HepG2 (cell line): ENCODE measurements around the gene ADAMTSL3. TPM values are rescaled to one million over a fixed set of nuclear protein-coding genes. Genes with fewer than 3 reads are reported as not detected.

Experiments used
- ATAC-seq: fragments of 200-7000 bp; cut with Tn5 transposase; 3 replicates; pipeline ENCODE4 v1.9.1; 2020; ENCODE audit warnings: mild to moderate bottlenecking, moderate library complexity
- BruUV-seq: library from RNA; stranded (reverse); fragments of 400-500 nt; replicated peaks from 2 replicates; lab custom pipeline; 2021; lab: Mats Ljungman, UMichigan
- CTCF ChIA-PET: fragments of 300-600 bp; formaldehyde crosslinking; extraction: SDS; loops from one replicate; lab custom pipeline; 2021; ENCODE audit warnings: low total read pairs, inconsistent platforms, low intra/inter-chr PET ratio; lab: Yijun Ruan, JAX
- POLR2A ChIA-PET: fragments of 350-600 bp; sonication (Branson Sonifier 250); formaldehyde crosslinking; loops from one replicate; lab custom pipeline; 2020; ENCODE audit warnings: antibody characterized with exemption, inconsistent platforms; lab: Yijun Ruan, JAX
- DNase-seq: peaks from one replicate; pipeline ENCODE4 v3.0.0-alpha.2; 2015; ENCODE audit warnings: low spot score
- FAIRE-seq: peaks from 3 replicates; lab custom pipeline; 2011; peaks lifted over from hg19 to GRCh38; lab: Jason Lieb, UNC
- H2AFZ ChIP-seq: one replicate; pipeline ENCODE4 v1.6.1; 2011; ENCODE audit warnings: low read length, inconsistent platforms
- H3K27ac ChIP-seq: fragments of 300-600 bp; 3 replicates; pipeline ENCODE4 v1.8.0; 2011; ENCODE audit warnings: mixed run types, mild to moderate bottlenecking, mixed read lengths, low read length, inconsistent platforms; ENCODE audit not compliant: insufficient read depth; ENCODE audit errors: extremely low read length
- H3K27me3 ChIP-seq, 2 experiments: fragments of 200-600 bp in 1 of 2; 2 replicates in 1 of 2; 3 replicates in 1 of 2; pipeline versions ENCODE4 v1.6.0 to v1.8.0; 2011; ENCODE audit warnings: low read length in 2 of 2, mild to moderate bottlenecking in 2 of 2, moderate library complexity in 2 of 2, inconsistent platforms in 1 of 2; ENCODE audit not compliant: insufficient read depth in 2 of 2, control insufficient read depth in 1 of 2
- H3K36me3 ChIP-seq, 2 experiments: fragments of 200-600 bp in 1 of 2; replicated peaks in 1 of 2; 2 replicates in 1 of 2; 3 replicates in 1 of 2; pipeline versions ENCODE4 v1.5.1 to v1.8.0; 2011; ENCODE audit warnings: low read length in 2 of 2, inconsistent platforms in 1 of 2; ENCODE audit not compliant: insufficient read depth in 2 of 2, control insufficient read depth in 1 of 2
- H3K4me1 ChIP-seq: 2 replicates; pipeline ENCODE4 v1.5.1; 2012; ENCODE audit warnings: low read length, inconsistent platforms; ENCODE audit not compliant: insufficient read depth
- H3K4me2 ChIP-seq: 2 replicates; pipeline ENCODE4 v1.6.0; 2011; ENCODE audit warnings: low read depth, low read length, inconsistent platforms
- H3K4me3 ChIP-seq, 3 experiments: fragments of 200-600 bp in 1 of 3; sonication (generic), shearing (Covaris generic) in 1 of 3; replicated peaks in 1 of 3; 2 replicates each; pipeline ENCODE4 v1.5.1; 2011 to 2016; ENCODE audit warnings: low read length in 3 of 3, inconsistent platforms in 2 of 3, low read depth in 2 of 3, mild to moderate bottlenecking in 2 of 3, control low read depth in 1 of 3, mixed read lengths in 1 of 3; ENCODE audit not compliant: insufficient read depth in 1 of 3
- H3K79me2 ChIP-seq: one replicate; pipeline ENCODE4 v1.6.1; 2011; ENCODE audit warnings: low read length, inconsistent platforms; ENCODE audit not compliant: insufficient read depth
- H3K9ac ChIP-seq: 2 replicates; pipeline ENCODE4 v1.6.0; 2011; ENCODE audit warnings: mild to moderate bottlenecking, low read depth, low read length, inconsistent platforms; ENCODE audit not compliant: insufficient read depth
- H3K9me3 ChIP-seq: 2 replicates; pipeline ENCODE4 v1.5.1; 2012; ENCODE audit warnings: mild to moderate bottlenecking, low read length
- H4K20me1 ChIP-seq: 2 replicates; pipeline ENCODE4 v1.6.0; 2011; ENCODE audit warnings: inconsistent platforms, mild to moderate bottlenecking, low read length, moderate library complexity; ENCODE audit not compliant: insufficient read depth
- FOXJ3 ChIP-seq: sonication (generic); formaldehyde crosslinking; IDR thresholded peaks from 2 replicates; pipeline ENCODE4 v1.4.0; 2020; ENCODE audit warnings: missing genetic modification reagents, mild to moderate bottlenecking, borderline replicate concordance
- HNRNPUL1 ChIP-seq: fragments of 200-400 bp; formaldehyde crosslinking; IDR thresholded peaks from 2 replicates; pipeline ENCODE4 v1.6.1; 2017; ENCODE audit warnings: low read depth, mild to moderate bottlenecking, low read length, moderate library complexity
- MYNN ChIP-seq: sonication (generic); formaldehyde crosslinking; IDR thresholded peaks from 2 replicates; pipeline ENCODE4 v1.4.0; 2020; ENCODE audit warnings: mild to moderate bottlenecking, low read depth, missing genetic modification reagents
- NONO ChIP-seq, 2 experiments: fragments of 450-650 bp in 1 of 2; sonication (generic) in 1 of 2; formaldehyde crosslinking in 1 of 2; IDR thresholded peaks in 1 of 2; conservative IDR thresholded peaks in 1 of 2; 2 replicates each; pipeline versions ENCODE4 v1.6.1 to v1.8.0; 2017 to 2022; ENCODE audit warnings: mild to moderate bottlenecking in 1 of 2, missing genetic modification reagents in 1 of 2, moderate library complexity in 1 of 2
- ONECUT2 ChIP-seq: sonication (generic); formaldehyde crosslinking; IDR thresholded peaks from 2 replicates; pipeline ENCODE4 v1.4.0; 2020; ENCODE audit warnings: missing genetic modification reagents
- PAWR ChIP-seq: sonication (generic); formaldehyde crosslinking; IDR thresholded peaks from 2 replicates; pipeline ENCODE4 v1.4.0; 2020; ENCODE audit warnings: missing genetic modification reagents, mild to moderate bottlenecking, borderline replicate concordance
- WIZ ChIP-seq: sonication (generic); formaldehyde crosslinking; IDR thresholded peaks from 2 replicates; pipeline ENCODE4 v1.5.1; 2020; ENCODE audit warnings: mild to moderate bottlenecking, missing genetic modification reagents
- ZBTB7A ChIP-seq: sonication (generic); formaldehyde crosslinking; IDR thresholded peaks from 2 replicates; pipeline ENCODE4 v1.8.0; 2022; ENCODE audit warnings: mild to moderate bottlenecking, missing genetic modification reagents
- ZIK1 ChIP-seq: sonication (generic); formaldehyde crosslinking; IDR thresholded peaks from 2 replicates; pipeline ENCODE4 v1.5.0; 2020; ENCODE audit warnings: mild to moderate bottlenecking, low read depth, missing genetic modification reagents, borderline replicate concordance
- ZNF256 ChIP-seq: sonication (generic); formaldehyde crosslinking; conservative IDR thresholded peaks from 2 replicates; pipeline ENCODE4 v1.4.0; 2020; ENCODE audit warnings: missing genetic modification reagents
- ZNF468 ChIP-seq: sonication (generic); formaldehyde crosslinking; IDR thresholded peaks from 2 replicates; pipeline ENCODE4 v1.8.0; 2022; ENCODE audit warnings: mild to moderate bottlenecking, moderate library complexity, missing genetic modification reagents
- ZNF644 ChIP-seq: IDR thresholded peaks from 2 replicates; pipeline ENCODE4 v1.6.1; 2016; ENCODE audit warnings: low read depth
- WGBS: methylation state at CpG from one replicate; pipeline ENCODE4 v1.1.6; 2017; ENCODE audit warnings: low lambda C conversion rate; 5-methylcytosine and 5-hydroxymethylcytosine counted together
- in situ Hi-C: cut with HindIII; loops from 2 replicates; pipeline ENCODE4 v1.10.0; 2017; ENCODE audit warnings: low pct_unique_long_range_greater_than_20kb; ENCODE audit not compliant: extremely low pct_ligation_motif_present
- intact Hi-C: fragments of 100-400 bp; cut with micrococcal nuclease; formaldehyde crosslinking; loops from one replicate; pipeline ENCODE4 v1.10.0; 2022; ENCODE audit not compliant: unreplicated experiment
- polyA plus RNA-seq, 8 experiments: library from polyadenylated mRNA; depleted of rRNA in 3 of 8; stranded (reverse) in 7 of 8; unstranded in 1 of 8; fragments of >200 nt; fragmentation: Illumina TruSeq in 4 of 8; extraction: Trizol in 4 of 8; gene quantifications; 2 replicates each; pipeline versions ENCODE4 v1.2.1 to v1.2.3, GENCODE V29; 2011 to 2016; ENCODE audit warnings: low read depth in 4 of 8, missing spikeins in 1 of 8, mixed read lengths in 1 of 8; ENCODE audit not compliant: insufficient read depth in 1 of 8
- total RNA-seq, 5 experiments: library from RNA; depleted of rRNA; stranded (reverse); fragments of >200 nt; fragmentation: Illumina TruSeq; extraction: Trizol; gene quantifications; 2 replicates each; pipeline ENCODE4 v1.2.3, GENCODE V29; 2016; ENCODE audit warnings: low read depth in 1 of 5
- TF ChIP-seq, protein P1 (sequence below): IDR thresholded peaks from 2 replicates; pipeline ENCODE4 v1.6.1; 2016; ENCODE audit warnings: missing compliant biosample characterization, missing genetic modification reagents, borderline replicate concordance
- TF ChIP-seq, protein P2 (sequence below): sonication (generic); formaldehyde crosslinking; IDR thresholded peaks from 2 replicates; pipeline ENCODE4 v1.4.0; 2020; ENCODE audit warnings: missing genetic modification reagents
- TF ChIP-seq, protein P3 (sequence below): sonication (generic); formaldehyde crosslinking; conservative IDR thresholded peaks from 2 replicates; pipeline ENCODE4 v1.4.0; 2020; ENCODE audit warnings: missing genetic modification reagents

Gene ADAMTSL3
- total and polyA plus RNA-seq, 2 of the 13 experiments (the other 11 are each of a cell fraction or from before 2014, with no cell fraction given), result 0.04 to 0.09 TPM

DNA sequence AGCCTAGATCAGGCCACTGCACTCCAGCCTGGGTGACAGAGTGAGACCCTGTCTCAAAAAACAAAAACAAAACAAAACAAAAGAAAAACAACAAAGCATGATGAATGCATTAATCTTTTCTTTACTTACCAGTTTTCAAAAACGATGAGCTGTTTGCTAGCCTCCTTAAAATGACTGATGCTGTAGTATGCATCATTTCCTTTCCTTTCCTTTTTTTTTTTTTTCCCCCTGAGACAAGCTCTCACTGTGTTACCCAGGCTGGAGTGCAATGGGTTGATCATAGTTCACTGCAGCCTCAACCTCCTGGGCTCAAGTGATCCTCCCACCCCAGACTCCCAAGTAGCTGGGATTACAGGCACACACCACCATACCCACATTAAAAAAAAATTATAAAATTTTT is 202.0 kb downstream of the ADAMTSL3 start:
- no peaks in the 10 kb centered on the region for H4K20me1 ChIP-seq
- ATAC-seq (no peak), FAIRE-seq (no peak), DNase-seq (no peak)
- TF ChIP-seq ZNF468 (CRISPR knock-in tag), result no peak
- TF ChIP-seq ZNF644 (CRISPR knock-in tag), result no peak
- TF ChIP-seq WIZ (CRISPR knock-in tag), result no peak
- no peak for TF ChIP-seq ZIK1 (CRISPR knock-in tag)
- no peak for TF ChIP-seq ONECUT2
- TF ChIP-seq HNRNPUL1, result no peak
- TF ChIP-seq, protein P1, sequence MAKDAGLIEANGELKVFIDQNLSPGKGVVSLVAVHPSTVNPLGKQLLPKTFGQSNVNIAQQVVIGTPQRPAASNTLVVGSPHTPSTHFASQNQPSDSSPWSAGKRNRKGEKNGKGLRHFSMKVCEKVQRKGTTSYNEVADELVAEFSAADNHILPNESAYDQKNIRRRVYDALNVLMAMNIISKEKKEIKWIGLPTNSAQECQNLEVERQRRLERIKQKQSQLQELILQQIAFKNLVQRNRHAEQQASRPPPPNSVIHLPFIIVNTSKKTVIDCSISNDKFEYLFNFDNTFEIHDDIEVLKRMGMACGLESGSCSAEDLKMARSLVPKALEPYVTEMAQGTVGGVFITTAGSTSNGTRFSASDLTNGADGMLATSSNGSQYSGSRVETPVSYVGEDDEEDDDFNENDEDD (CRISPR knock-in tag), result no peak
- TF ChIP-seq MYNN, result no peak
- H3K79me2 ChIP-seq, result no peaks in the 10 kb centered on the region
- no peak overlapping the region for H3K27ac ChIP-seq
- H3K36me3 ChIP-seq, result no peaks in the 10 kb centered on the region
- no peaks in the 10 kb centered on the region for H3K9me3 ChIP-seq
- no TSS peak for BruUV-seq
- H3K4me1 ChIP-seq, result no peaks in the 10 kb centered on the region
- CTCF ChIA-PET, result no interaction called here
- no peak overlapping the region for H3K4me2 ChIP-seq
- 0% methylated on average over 1 of the region's 1 CpG for WGBS
- H3K9ac ChIP-seq, result no peak overlapping the region
- no peaks in the 10 kb centered on the region for H3K27me3 ChIP-seq
- POLR2A ChIA-PET, result no interaction called here
- in situ Hi-C loops (no loop called here), intact Hi-C loops (no loop called here)
- H3K4me3 ChIP-seq, result no peak overlapping the region
- no peak overlapping the region for H2AFZ ChIP-seq

DNA sequence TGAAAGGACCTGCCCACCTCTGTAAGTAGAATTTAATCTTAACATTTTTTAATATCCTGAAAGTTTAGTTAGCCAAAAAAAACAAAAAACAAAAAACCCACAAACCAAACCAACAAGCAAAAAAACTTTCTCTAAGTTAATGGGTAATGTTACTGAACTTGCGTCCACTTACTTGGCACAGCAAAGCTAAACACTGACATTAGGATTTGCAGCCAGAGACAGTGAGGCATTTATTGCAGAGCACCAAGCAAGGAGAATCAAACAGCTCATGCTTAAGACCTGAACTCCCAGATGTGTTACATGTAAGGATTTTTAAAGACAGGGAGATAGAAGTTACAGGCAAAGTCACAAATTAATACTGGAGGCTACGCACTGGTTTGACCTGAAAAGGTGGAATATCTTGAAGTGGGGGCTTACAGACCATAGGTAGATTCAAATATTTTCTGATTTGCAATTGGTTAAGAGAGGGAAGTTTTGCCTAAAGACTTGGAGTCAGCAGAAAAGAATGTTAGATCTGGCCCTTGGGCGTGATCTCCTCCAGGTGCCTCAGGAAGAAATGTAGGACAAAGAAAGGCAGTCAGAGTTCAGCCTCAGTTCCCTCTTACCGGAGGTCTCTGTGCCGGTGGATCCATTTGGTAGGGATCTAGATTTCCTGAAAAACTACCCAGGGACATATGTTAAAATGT is 205.0 kb downstream of the ADAMTSL3 start:
- Histone ChIP-seq H3K27me3 (no peaks in the 10 kb centered on the region), H4K20me1 (no peaks in the 10 kb centered on the region), H3K79me2 (no peaks in the 10 kb centered on the region), H3K9ac (no peak overlapping the region), H3K9me3 (no peaks in the 10 kb centered on the region), H3K4me3 (no peak overlapping the region), H3K4me2 (no peak overlapping the region), H3K4me1 (no peaks in the 10 kb centered on the region), H2AFZ (no peak overlapping the region), H3K27ac (no peak overlapping the region), H3K36me3 (no peaks in the 10 kb centered on the region)
- intact Hi-C loops, result no loop called here
- no peak for FAIRE-seq
- in situ Hi-C loops, result no loop called here
- POLR2A ChIA-PET, result no interaction called here
- no peak for DNase-seq
- CTCF ChIA-PET, result no interaction called here
- WGBS, result 42% methylated on average over 5 of the region's 5 CpGs
- ATAC-seq, result no peak
- no TSS peak for BruUV-seq
- TF ChIP-seq FOXJ3 (CRISPR knock-in tag), result no peak
- TF ChIP-seq PAWR (CRISPR knock-in tag), result no peak
- TF ChIP-seq NONO (IDR thresholded peaks at IDR 0.05), result no peak
- no peak for TF ChIP-seq NONO (CRISPR knock-in tag; conservative IDR thresholded peaks at IDR 0.05)
- TF ChIP-seq, protein P2, sequence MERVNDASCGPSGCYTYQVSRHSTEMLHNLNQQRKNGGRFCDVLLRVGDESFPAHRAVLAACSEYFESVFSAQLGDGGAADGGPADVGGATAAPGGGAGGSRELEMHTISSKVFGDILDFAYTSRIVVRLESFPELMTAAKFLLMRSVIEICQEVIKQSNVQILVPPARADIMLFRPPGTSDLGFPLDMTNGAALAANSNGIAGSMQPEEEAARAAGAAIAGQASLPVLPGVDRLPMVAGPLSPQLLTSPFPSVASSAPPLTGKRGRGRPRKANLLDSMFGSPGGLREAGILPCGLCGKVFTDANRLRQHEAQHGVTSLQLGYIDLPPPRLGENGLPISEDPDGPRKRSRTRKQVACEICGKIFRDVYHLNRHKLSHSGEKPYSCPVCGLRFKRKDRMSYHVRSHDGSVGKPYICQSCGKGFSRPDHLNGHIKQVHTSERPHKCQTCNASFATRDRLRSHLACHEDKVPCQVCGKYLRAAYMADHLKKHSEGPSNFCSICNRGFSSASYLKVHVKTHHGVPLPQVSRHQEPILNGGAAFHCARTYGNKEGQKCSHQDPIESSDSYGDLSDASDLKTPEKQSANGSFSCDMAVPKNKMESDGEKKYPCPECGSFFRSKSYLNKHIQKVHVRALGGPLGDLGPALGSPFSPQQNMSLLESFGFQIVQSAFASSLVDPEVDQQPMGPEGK (CRISPR knock-in tag), result no peak
- no peak for TF ChIP-seq ZBTB7A (CRISPR knock-in tag)
- TF ChIP-seq, protein P3, sequence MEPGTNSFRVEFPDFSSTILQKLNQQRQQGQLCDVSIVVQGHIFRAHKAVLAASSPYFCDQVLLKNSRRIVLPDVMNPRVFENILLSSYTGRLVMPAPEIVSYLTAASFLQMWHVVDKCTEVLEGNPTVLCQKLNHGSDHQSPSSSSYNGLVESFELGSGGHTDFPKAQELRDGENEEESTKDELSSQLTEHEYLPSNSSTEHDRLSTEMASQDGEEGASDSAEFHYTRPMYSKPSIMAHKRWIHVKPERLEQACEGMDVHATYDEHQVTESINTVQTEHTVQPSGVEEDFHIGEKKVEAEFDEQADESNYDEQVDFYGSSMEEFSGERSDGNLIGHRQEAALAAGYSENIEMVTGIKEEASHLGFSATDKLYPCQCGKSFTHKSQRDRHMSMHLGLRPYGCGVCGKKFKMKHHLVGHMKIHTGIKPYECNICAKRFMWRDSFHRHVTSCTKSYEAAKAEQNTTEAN (CRISPR knock-in tag), result no peak
- no peak for TF ChIP-seq ZNF256
